Measurements from ENCODE around the gene DDX55. TPM values are rescaled to one million over a fixed set of nuclear protein-coding genes. Genes with fewer than 3 reads are reported as not detected.
"Not testable (repeated sequence)": the region's sequence is repeated elsewhere in the genome, so short reads cannot be mapped to it uniquely, and the experiment has no call there.

Gene DDX55
- 1 to 10 TPM; 3.2 to 8.8 (median 4.8) TPM for total RNA-seq
- 10 to 100 TPM in 1 of 2 donors, 1 to 10 TPM in 1; 6.2 to 14.0 TPM for polyA plus RNA-seq
- long read RNA-seq, donor 1, partial matches to known transcripts: 2 of 8 reads
- long read RNA-seq, donor 1, other reads (novel, unspliced or antisense): 3 of 8 reads
- long read RNA-seq, donor 2, partial matches to known transcripts: 4 of 8 reads
- long read RNA-seq, donor 2, other reads (novel, unspliced or antisense): 4 of 8 reads
- long read RNA-seq, donor 3, partial matches to known transcripts: 13 of 25 reads
- long read RNA-seq, donor 3, other reads (novel, unspliced or antisense): 12 of 25 reads

- intact Hi-C loops (cut with DNase I): loop anchor here in 1 of 10 donors (2.0 kb wide), 1 partner anchor 237 kb away; the partner anchor contains the start of gene SBNO1
- Histone ChIP-seq H3K27ac (peak within 1 kb of the TSS; percentile 65 to 92 (median 85)), H3K36me3 (peaks cover 0 to 56% (median 26%) of the 10 kb centered on the region in 9 donors), H3K9me3 (no peaks in the 10 kb centered on the region), H3K4me3 (peak within 1 kb of the TSS; percentile 71 to 100 (median 90)), H3K27me3 (no peaks in the 10 kb centered on the region), H3K4me1 (peaks cover 8 to 26% (median 20%) of the 10 kb centered on the region in 9 donors)
- peak; percentile 97 to 98 (median 98) for ATAC-seq
- peak; percentile 76 to 85 for DNase-seq
- 1% methylated on average over 80 to 81 of the region's 81 CpGs for WGBS, 2 donors
- TF ChIP-seq CTCF (IDR thresholded peaks at IDR 0.05): peak in 8 of 9 donors; percentile 46 to 86 (median 64)
These were observed at the start of gene DDX55 for GRCh38 chr12:123601602-123602489. TSS of gene DDX55 (plus strand) at chr12:123602099. CDS start at chr12:123602149, 50 bp downstream.

GRCh38 chr12:123554136-123554535, 47.8 kb upstream of the DDX55 start:
- H3K4me1 ChIP-seq; ATAC-seq; H3K27ac ChIP-seq; H3K27me3 ChIP-seq; H3K4me3 ChIP-seq; DNase-seq; H3K9me3 ChIP-seq; H3K36me3 ChIP-seq; intact Hi-C loops (cut with DNase I): not testable (repeated sequence)
- 57 to 61% methylated on average over 2 of the region's 2 CpGs for WGBS, 2 donors

GRCh38 chr12:123554843-123555242, 47.1 kb upstream of the DDX55 start:
- H3K27me3 ChIP-seq; DNase-seq; H3K4me1 ChIP-seq; intact Hi-C loops (cut with DNase I); H3K9me3 ChIP-seq; H3K27ac ChIP-seq; H3K36me3 ChIP-seq; ATAC-seq; H3K4me3 ChIP-seq: not testable (repeated sequence)
- 84 to 90% methylated on average over 5 of the region's 5 CpGs for WGBS, 2 donors

- H3K36me3 ChIP-seq; H3K9me3 ChIP-seq; DNase-seq; intact Hi-C loops (cut with DNase I); H3K27me3 ChIP-seq; H3K4me1 ChIP-seq; H3K27ac ChIP-seq; H3K4me3 ChIP-seq; ATAC-seq: not testable (repeated sequence)
- WGBS, 2 donors: 95 to 97% methylated on average over 14 of the region's 14 CpGs
These were observed 43.4 kb upstream of the DDX55 start for GRCh38 chr12:123558487-123558886.

GRCh38 chr12:123559468-123559867, 42.4 kb upstream of the DDX55 start:
- 72 to 75% methylated on average over 3 of the region's 3 CpGs for WGBS, 2 donors
- ATAC-seq: no peak
- Histone ChIP-seq H3K27ac (no peak overlapping the region), H3K9me3 (no peaks in the 10 kb centered on the region), H3K4me1 (peaks cover 0 to 4% (median 0%) of the 10 kb centered on the region in 9 donors), H3K36me3 (no peaks in the 10 kb centered on the region), H3K4me3 (no peak overlapping the region), H3K27me3 (no peaks in the 10 kb centered on the region)
- intact Hi-C loops (cut with DNase I): no loop called here
- DNase-seq: no peak
- no peak for TF ChIP-seq CTCF (IDR thresholded peaks at IDR 0.05)

Data from heart right ventricle (tissue), 16 donors.